ENCODE data around the gene TTC33. TPM values are rescaled to one million over a fixed set of nuclear protein-coding genes. Genes with fewer than 3 reads are reported as not detected.

TTC33 gene
- total and polyA plus RNA-seq, 10 donors, result 4.3 to 17.9 (median 13.7) TPM

GRCh38 chr5:40474250-40474649 lies 281.5 kb downstream of the TTC33 start:
- no peaks in the 10 kb centered on the region for H3K4me1 ChIP-seq
- DNase-seq, result no peak
- 91 to 97% (median 96%) methylated on average over 2 of the region's 2 CpGs for WGBS, 5 donors
- no peak overlapping the region for H3K4me3 ChIP-seq
- H3K27ac ChIP-seq, result no peak overlapping the region
- H3K36me3 ChIP-seq, result no peaks in the 10 kb centered on the region
- no peak for TF ChIP-seq POLR2AphosphoS5 (IDR thresholded peaks at IDR 0.05)
- TF ChIP-seq POLR2A (IDR thresholded peaks at IDR 0.05), result no peak
- TF ChIP-seq CTCF (IDR thresholded peaks at IDR 0.05 in 8 of 11, conservative IDR thresholded peaks at IDR 0.05 in 3 of 11), result no peak
- H3K27me3 ChIP-seq (replicated peaks in 1 of 7), result no peaks in the 10 kb centered on the region
- peaks cover 0 to 4% (median 0%) of the 10 kb centered on the region in 8 donors for H3K9me3 ChIP-seq
- intact Hi-C loops (cut with DNase I; ENCODE audit: low total_unique reads), result no loop called here

- Histone ChIP-seq H3K4me3 (no peak overlapping the region), H3K36me3 (no peaks in the 10 kb centered on the region), H3K9me3 (peaks cover 0 to 22% (median 10%) of the 10 kb centered on the region in 8 donors), H3K4me1 (no peaks in the 10 kb centered on the region), H3K27ac (no peak overlapping the region), H3K27me3 (replicated peaks in 1 of 7) (no peaks in the 10 kb centered on the region)
- intact Hi-C loops (cut with DNase I; ENCODE audit: low total_unique reads), result no loop called here
- WGBS, 5 donors, result 39 to 62% (median 53%) methylated on average over 1 of the region's 1 CpG
- DNase-seq, result no peak
- TF ChIP-seq POLR2AphosphoS5 (IDR thresholded peaks at IDR 0.05), result no peak
- TF ChIP-seq POLR2A (IDR thresholded peaks at IDR 0.05), result no peak
- TF ChIP-seq CTCF (IDR thresholded peaks at IDR 0.05 in 8 of 11, conservative IDR thresholded peaks at IDR 0.05 in 3 of 11), result no peak
Measured at GRCh38 chr5:40465416-40465815, 290.3 kb downstream of the TTC33 start.

GRCh38 chr5:40464511-40464910 lies 291.2 kb downstream of the TTC33 start:
- no peaks in the 10 kb centered on the region for H3K4me1 ChIP-seq

More at GRCh38 chr5:40464511-40464910, 291.2 kb downstream of the TTC33 start:
- Histone ChIP-seq H3K9me3 (peaks cover 0 to 22% (median 11%) of the 10 kb centered on the region in 8 donors), H3K4me3 (no peak overlapping the region), H3K27ac (no peak overlapping the region), H3K27me3 (replicated peaks in 1 of 7) (no peaks in the 10 kb centered on the region), H3K36me3 (no peaks in the 10 kb centered on the region)
- 80 to 92% (median 89%) methylated on average over 4 of the region's 4 CpGs for whole genome bisulfite sequencing, 5 donors
- intact Hi-C loops (cut with DNase I; ENCODE audit: low total_unique reads), result no loop called here
- DNase-seq, result no peak
- TF ChIP-seq POLR2A (IDR thresholded peaks at IDR 0.05) (no peak), CTCF (IDR thresholded peaks at IDR 0.05 in 8 of 11, conservative IDR thresholded peaks at IDR 0.05 in 3 of 11) (no peak), POLR2AphosphoS5 (IDR thresholded peaks at IDR 0.05) (no peak)

Small RNAs within 50 kb of the gene (small RNA-seq; reads per million reads assigned to genes)
- gene RF00092 (0 reads per million in 4 donors), gene RF00191 (0 reads per million in 4 donors)

Other genes with a start within 250 kb of the TTC33 start
- 100 to 1,000 TPM in 1 of 7 donors, 10 to 100 TPM in 6; 32.9 to 108 (median 36.9) TPM for gene PTGER4, start 76.0 kb downstream of the TTC33 start, total RNA-seq
- 1 to 10 TPM; 4.2 to 6.8 (median 6.3) TPM for gene PTGER4, start 76.0 kb downstream of the TTC33 start, polyA plus RNA-seq
- 100 to 1,000 TPM in 3 of 7 donors, 10 to 100 TPM in 4; 81.1 to 128 (median 98.7) TPM for gene PRKAA1, start 42.4 kb upstream of the TTC33 start, total RNA-seq
- 10 to 100 TPM; 16.0 to 25.3 (median 21.4) TPM for gene PRKAA1, start 42.4 kb upstream of the TTC33 start, polyA plus RNA-seq
- 1,000 to 10,000 TPM in 4 of 7 donors, 100 to 1,000 TPM in 3; 278 to 1,416 (median 1,048) TPM for gene RPL37, start 79.3 kb upstream of the TTC33 start, total RNA-seq
- gene RPL37, start 79.3 kb upstream of the TTC33 start, polyA plus RNA-seq, result 1,000 to 10,000 TPM; 2,182 to 5,876 (median 5,099) TPM
- 10 to 100 TPM; 20.7 to 37.1 (median 35.1) TPM for gene CARD6, start 85.4 kb upstream of the TTC33 start, total RNA-seq
- gene CARD6, start 85.4 kb upstream of the TTC33 start, polyA plus RNA-seq, result 10 to 100 TPM in 1 of 3 donors, 1 to 10 TPM in 2; 3.8 to 10.3 (median 3.9) TPM
- gene C7, start 153.5 kb upstream of the TTC33 start, total RNA-seq, result 100 to 1,000 TPM in 5 of 7 donors, 10 to 100 TPM in 2; 65.0 to 867 (median 344) TPM
- gene C7, start 153.5 kb upstream of the TTC33 start, polyA plus RNA-seq, result 10 to 100 TPM; 19.0 to 53.2 (median 32.8) TPM

Data from spleen (tissue), 11 donors.